ENCODE data around the gene C3orf62. TPM values are rescaled to one million over a fixed set of nuclear protein-coding genes. Genes with fewer than 3 reads are reported as not detected.

The C3orf62 gene
- total RNA-seq, 1 experiment from 2014 or later: 5.9 TPM

GRCh38 chr3:49277383-49277775, 347 bp upstream of the C3orf62 start (continued):
- TF ChIP-seq MAX (IDR thresholded peaks at IDR 0.05) (no peak), SP1 (IDR thresholded peaks at IDR 0.05; ENCODE audit: low read depth) (no peak), REST (IDR thresholded peaks at IDR 0.05; ENCODE audit: low read depth) (no peak), CBX3 (IDR thresholded peaks at IDR 0.05; ENCODE audit: low read depth) (no peak), FOSL1 (IDR thresholded peaks at IDR 0.05; ENCODE audit: low read depth) (no peak)
- TF ChIP-seq, protein P1, sequence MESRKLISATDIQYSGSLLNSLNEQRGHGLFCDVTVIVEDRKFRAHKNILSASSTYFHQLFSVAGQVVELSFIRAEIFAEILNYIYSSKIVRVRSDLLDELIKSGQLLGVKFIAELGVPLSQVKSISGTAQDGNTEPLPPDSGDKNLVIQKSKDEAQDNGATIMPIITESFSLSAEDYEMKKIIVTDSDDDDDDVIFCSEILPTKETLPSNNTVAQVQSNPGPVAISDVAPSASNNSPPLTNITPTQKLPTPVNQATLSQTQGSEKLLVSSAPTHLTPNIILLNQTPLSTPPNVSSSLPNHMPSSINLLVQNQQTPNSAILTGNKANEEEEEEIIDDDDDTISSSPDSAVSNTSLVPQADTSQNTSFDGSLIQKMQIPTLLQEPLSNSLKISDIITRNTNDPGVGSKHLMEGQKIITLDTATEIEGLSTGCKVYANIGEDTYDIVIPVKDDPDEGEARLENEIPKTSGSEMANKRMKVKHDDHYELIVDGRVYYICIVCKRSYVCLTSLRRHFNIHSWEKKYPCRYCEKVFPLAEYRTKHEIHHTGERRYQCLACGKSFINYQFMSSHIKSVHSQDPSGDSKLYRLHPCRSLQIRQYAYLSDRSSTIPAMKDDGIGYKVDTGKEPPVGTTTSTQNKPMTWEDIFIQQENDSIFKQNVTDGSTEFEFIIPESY (IDR thresholded peaks at IDR 0.05; ENCODE audit: extremely low read depth, insufficient replicate concordance, low read length): no peak

DNA sequence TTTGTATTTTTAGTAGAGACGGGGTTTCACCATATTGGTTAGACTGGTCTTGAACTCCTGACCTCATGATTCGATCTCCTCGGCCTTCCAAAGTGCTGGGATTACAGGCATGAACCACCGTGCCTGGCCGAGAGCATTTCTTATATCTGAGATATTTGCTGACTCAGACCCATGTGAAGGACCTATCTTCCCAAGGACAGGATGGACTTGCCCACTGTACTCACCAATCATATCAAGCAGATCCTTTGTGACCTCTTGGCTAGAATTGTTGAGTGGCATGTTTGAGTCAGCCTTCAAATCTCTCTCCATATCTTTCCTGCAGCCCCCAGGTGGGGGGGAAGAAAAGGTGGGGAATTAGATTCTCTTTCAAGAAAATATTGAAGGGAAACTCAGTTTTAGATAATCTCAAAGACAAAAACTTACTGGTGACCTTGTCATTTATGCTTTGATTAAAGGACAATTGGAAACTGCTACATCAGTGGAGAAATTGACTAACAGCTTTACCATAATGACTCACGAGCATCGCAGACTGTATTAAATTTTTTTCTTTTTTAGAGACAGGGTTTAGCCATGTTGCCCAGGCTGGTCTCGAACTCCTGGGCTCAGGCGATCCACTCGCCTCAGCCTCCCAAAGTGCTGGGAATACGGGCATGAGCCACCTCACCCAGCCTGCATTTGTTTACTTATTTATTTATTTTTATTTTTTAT, 3.1 kb downstream of the C3orf62 start:
- Histone ChIP-seq H3K9me3 (ENCODE audit: control insufficient read depth in 1 of 2, insufficient read depth in 1 of 2, low read depth in 1 of 2, low read length in 2 of 2) (no peaks in the 10 kb centered on the region), H3K4me1 (ENCODE audit: control insufficient read depth in 1 of 2, insufficient read depth in 2 of 2, low read length in 2 of 2) (no peaks in the 10 kb centered on the region), H3K9me2 (ENCODE audit: insufficient read depth) (no peaks in the 10 kb centered on the region), H3K4me3 (replicated peaks in 1 of 2; ENCODE audit: low read depth in 1 of 2, low read length in 2 of 2) (no peak overlapping the region), H3K36me3 (ENCODE audit: control insufficient read depth in 1 of 2, insufficient read depth in 2 of 2, low read length in 2 of 2) (peaks cover 11 to 15% of the 10 kb centered on the region in 2 experiments; a peak in 3 of 4 replicates), H2AFZ (ENCODE audit: low read depth, low read length, poor library complexity, severe bottlenecking) (no peak overlapping the region), H3K27me3 (ENCODE audit: insufficient read depth, low read length) (no peaks in the 10 kb centered on the region), H3K79me2 (ENCODE audit: insufficient read depth, low read length) (no peaks in the 10 kb centered on the region), H3K4me2 (ENCODE audit: low read length) (no peak overlapping the region), H3K9ac (ENCODE audit: low read length) (no peak overlapping the region), H3K27ac (ENCODE audit: low read depth, low read length) (no peak overlapping the region), H4K20me1 (ENCODE audit: insufficient read depth) (no peaks in the 10 kb centered on the region)
- ChIA-PET RAD21 (ENCODE audit: low non-redundant PET in 1 of 2, low total read pairs in 2 of 2, uncharacterized antibody in 2 of 2, unreplicated experiment in 2 of 2) (no interaction called here), CTCF (no interaction called here), POLR2A (no interaction called here)
- intact Hi-C loops (cut with micrococcal nuclease): no loop called here
- ATAC-seq: no peak
- no TSS peak for BruUV-seq (replicated peaks)
- no peak for DNase-seq (ENCODE audit: low read depth, low spot score)
- TF ChIP-seq, protein P2, sequence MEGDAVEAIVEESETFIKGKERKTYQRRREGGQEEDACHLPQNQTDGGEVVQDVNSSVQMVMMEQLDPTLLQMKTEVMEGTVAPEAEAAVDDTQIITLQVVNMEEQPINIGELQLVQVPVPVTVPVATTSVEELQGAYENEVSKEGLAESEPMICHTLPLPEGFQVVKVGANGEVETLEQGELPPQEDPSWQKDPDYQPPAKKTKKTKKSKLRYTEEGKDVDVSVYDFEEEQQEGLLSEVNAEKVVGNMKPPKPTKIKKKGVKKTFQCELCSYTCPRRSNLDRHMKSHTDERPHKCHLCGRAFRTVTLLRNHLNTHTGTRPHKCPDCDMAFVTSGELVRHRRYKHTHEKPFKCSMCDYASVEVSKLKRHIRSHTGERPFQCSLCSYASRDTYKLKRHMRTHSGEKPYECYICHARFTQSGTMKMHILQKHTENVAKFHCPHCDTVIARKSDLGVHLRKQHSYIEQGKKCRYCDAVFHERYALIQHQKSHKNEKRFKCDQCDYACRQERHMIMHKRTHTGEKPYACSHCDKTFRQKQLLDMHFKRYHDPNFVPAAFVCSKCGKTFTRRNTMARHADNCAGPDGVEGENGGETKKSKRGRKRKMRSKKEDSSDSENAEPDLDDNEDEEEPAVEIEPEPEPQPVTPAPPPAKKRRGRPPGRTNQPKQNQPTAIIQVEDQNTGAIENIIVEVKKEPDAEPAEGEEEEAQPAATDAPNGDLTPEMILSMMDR (IDR thresholded peaks at IDR 0.05 in 2 of 3, conservative IDR thresholded peaks at IDR 0.05 in 1 of 3; ENCODE audit: borderline replicate concordance in 1 of 3, insufficient read depth in 1 of 3, low read depth in 2 of 3, low read length in 2 of 3): no peak
- TF ChIP-seq RAD21 (IDR thresholded peaks at IDR 0.05; ENCODE audit: low read depth) (no peak), EZH2phosphoT487 (IDR thresholded peaks at IDR 0.05; ENCODE audit: borderline replicate concordance) (no peak), ZFX (IDR thresholded peaks at IDR 0.05) (no peak), SRF (IDR thresholded peaks at IDR 0.05; ENCODE audit: low read depth) (no peak), YY1 (IDR thresholded peaks at IDR 0.05; ENCODE audit: extremely low read depth, insufficient replicate concordance, low read depth, low read length) (no peak), JUND (IDR thresholded peaks at IDR 0.05) (no peak), CEBPB (IDR thresholded peaks at IDR 0.05; ENCODE audit: low read depth) (no peak), TCF7L2 (IDR thresholded peaks at IDR 0.05; ENCODE audit: borderline replicate concordance, extremely low read depth, insufficient read depth, insufficient read length) (no peak), ZNF274 (IDR thresholded peaks at IDR 0.05; ENCODE audit: low read depth, low read length) (no peak), POLR2AphosphoS5 (IDR thresholded peaks at IDR 0.05; ENCODE audit: low read depth, low read length) (no peak)
- TF ChIP-seq, protein P3, sequence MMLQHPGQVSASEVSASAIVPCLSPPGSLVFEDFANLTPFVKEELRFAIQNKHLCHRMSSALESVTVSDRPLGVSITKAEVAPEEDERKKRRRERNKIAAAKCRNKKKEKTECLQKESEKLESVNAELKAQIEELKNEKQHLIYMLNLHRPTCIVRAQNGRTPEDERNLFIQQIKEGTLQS (IDR thresholded peaks at IDR 0.05): no peak
